AG09319 (cell line): Measurements from ENCODE around the gene SMYD3.

ENCODE experiments used
- DNase-seq: peaks from one replicate; pipeline ENCODE4 v3.0.0-alpha.2; 2010; ENCODE audit warnings: low read depth; ENCODE audit errors: extremely low read depth
- TF ChIP-seq, protein P1 (sequence below): IDR thresholded peaks from 2 replicates; pipeline ENCODE4 v1.5.1; 2011; ENCODE audit warnings: low read depth, mild to moderate bottlenecking, inconsistent platforms, low read length, moderate library complexity

SMYD3 gene

DNA sequence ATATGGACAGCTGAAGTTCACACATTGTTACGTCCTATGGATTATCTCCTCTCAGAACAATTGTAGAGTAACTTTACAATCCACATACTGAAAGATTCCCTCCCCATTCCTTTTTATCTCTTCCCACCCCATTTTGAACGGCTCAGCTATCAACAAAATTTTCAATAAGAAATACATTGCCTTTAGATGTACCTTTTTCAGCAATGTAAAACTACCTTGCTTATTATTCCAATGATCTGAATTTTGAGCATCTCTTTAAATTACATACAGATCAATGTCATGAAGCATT is 503.7 kb downstream of the SMYD3 start:
- no peak for DNase-seq
- TF ChIP-seq, protein P1, sequence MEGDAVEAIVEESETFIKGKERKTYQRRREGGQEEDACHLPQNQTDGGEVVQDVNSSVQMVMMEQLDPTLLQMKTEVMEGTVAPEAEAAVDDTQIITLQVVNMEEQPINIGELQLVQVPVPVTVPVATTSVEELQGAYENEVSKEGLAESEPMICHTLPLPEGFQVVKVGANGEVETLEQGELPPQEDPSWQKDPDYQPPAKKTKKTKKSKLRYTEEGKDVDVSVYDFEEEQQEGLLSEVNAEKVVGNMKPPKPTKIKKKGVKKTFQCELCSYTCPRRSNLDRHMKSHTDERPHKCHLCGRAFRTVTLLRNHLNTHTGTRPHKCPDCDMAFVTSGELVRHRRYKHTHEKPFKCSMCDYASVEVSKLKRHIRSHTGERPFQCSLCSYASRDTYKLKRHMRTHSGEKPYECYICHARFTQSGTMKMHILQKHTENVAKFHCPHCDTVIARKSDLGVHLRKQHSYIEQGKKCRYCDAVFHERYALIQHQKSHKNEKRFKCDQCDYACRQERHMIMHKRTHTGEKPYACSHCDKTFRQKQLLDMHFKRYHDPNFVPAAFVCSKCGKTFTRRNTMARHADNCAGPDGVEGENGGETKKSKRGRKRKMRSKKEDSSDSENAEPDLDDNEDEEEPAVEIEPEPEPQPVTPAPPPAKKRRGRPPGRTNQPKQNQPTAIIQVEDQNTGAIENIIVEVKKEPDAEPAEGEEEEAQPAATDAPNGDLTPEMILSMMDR, result no peak

DNA sequence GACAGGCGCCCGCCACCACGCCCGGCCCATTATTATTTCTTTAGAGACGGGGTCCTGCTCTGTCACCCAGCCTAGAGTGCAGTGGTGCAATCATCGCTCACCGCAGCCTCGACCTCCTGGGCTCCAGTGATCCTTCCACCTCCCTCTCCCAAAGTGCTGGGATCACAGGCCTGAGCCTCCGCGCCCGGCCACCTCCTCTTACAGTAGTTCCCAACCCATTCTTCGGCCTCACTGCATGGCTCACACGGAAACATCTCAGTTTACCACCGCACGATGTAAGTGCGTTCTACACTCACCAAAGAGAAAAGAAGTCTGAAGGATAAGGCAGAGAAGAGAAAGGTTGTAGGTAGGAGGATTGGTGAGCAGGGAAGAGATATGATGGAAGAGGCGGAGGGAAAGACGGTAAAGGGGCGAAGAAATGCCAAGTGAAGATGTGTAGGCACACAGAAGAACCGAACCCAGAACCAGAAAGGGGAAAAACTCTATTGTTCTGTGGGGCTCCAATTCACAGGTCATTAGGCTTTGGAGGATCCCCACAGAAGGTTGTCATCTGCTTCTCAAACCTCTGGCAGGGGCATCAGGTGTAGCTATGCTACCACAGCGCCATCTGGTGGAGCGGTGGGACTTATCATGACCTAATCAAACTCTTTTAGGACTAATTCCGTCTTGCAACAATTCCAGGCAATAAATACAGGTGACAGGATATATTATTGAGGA is 504.2 kb downstream of the SMYD3 start:
- DNase-seq, result peak; percentile 70
- TF ChIP-seq, protein P1, result peak; percentile 83

DNA sequence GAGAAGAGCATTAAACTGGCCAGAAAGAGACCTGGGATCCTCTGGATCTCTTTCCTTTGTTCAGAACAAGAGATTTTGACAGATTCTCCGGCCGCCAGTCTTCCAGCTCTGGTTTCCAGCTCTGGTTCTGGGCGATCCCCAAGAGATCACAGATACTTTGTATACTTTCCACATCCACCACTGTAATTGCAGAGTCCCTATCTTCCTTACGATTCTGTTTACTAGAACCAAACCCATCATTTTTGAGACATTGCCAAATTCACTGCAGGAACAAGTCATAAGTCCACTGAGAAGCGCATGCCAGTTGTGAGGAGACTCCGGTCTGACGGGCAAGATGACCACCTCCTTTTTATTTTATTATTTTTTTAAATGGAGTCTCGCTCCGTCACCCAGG is 505.2 kb downstream of the SMYD3 start:
- no peak for DNase-seq
- TF ChIP-seq, protein P1, result no peak

DNA sequence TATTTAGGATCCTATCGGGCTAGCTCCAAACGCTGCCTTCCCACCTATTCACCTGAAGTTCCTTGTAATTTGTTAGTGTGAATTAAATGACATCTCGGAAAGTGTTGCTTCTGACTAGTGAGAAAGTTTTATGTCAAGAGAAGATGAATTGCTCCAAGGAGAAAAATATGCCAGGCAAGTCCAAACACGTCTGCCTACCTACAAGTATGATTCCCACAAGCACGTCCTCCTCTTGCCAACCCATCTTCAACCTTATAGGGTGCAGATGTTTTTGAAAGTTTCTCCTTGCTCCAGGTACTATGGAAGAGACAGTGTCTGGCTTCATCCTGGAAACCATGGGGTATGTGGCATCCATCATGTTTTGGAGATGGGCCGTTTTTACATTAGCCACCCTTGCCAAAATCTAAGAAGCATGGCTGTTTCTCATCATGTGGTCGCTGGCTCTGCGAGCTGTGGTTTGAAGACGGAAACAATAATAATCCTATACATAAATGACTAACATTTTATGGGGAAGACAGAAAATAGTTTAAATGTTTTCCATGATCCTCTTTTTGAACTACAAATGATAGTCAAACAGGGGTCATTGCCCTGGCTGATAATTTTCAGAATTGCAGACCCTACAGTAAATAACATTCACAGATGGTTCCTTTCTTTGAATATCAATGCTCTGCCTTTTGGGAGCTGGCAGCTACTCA is 505.8 kb downstream of the SMYD3 start:
- no peak for DNase-seq
- TF ChIP-seq, protein P1, result no peak

DNA sequence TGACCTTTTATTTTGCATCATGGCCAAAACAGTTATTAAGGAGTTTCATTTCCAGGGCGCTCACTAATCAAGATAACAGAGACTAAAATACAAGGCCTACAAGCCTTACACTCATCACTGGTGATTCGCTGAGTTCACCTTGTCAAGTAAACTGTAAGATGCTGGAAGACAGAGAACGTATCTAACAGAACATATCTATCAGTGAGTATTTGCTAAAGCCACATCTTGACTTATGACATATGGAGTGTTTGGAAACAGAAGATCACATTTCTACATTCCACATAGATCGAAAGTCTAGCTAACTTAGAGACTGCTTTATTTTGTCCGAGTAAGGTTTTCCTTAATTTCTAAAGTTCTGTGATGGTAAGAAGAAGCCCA is 506.5 kb downstream of the SMYD3 start:
- no peak for DNase-seq
- TF ChIP-seq, protein P1, result no peak

DNA sequence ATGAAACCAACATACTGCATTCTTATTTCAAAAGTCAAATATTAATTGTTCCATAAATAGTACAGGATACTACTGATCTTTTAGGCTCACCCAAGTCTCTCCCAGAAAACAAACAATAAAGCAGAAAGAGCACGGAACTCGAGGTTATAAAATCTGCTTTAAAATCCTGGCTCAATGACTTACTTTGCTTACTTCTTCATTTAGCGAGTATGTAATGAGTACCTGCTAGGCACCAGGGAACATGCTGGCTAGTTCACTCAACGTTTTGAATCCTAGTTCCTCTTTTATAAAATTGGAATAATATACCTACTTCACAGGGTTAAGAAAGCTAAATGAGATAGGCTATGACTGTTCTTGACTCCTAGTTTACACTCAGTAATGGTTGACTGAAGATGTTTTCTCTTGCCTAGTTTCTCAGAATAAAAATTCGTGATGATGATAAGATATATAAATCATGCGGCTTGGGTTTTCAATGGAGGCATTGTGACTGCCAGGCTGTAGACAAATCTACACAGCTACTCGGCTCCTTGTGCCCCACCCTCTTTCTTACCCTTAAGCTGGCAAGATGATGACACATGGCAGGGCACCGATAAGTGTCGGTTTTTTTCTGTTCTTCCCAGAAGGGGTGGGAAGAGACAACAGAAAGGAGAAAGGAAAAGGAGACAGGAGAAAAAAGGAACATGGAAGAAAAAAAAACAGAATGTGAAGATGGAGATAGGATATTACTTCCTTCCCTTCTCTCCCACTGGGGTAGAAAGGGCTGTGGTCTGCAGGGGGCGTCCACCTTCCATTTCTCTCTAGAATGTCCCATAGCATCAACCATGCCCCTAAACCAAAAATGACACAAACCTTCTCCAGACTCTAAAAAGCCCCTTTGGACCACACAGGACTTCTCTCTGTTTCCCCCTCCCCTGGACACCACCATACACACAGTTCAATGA is 507.1 kb downstream of the SMYD3 start:
- no peak for DNase-seq
- TF ChIP-seq, protein P1, result no peak
